ENCODE data around the gene BARX2. TPM values are rescaled to one million over a fixed set of nuclear protein-coding genes. Genes with fewer than 3 reads are reported as not detected.

BARX2 gene
- total RNA-seq, 1 experiment from 2014 or later, result 0.12 TPM

DNA sequence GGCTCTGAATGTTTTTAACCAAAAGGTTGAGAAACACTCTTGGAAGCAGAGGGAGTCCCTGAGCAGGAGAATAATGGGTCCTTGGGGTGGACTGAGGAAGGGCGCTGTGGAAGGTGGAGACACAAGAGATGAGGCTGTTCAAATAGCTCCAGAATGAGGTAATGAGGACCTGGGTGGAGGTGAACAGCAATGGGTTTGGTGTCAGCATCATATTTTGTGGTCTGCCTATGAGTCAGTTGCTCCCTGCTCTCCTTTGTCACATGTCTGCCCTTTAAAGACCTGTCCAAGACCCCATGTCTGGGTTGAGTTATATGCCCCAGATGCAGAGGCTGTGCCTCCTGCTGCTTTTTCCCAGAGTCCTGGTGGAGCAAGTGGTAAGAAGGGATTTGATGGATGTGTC is 113.6 kb downstream of the BARX2 start:
- ATAC-seq (no peak), DNase-seq (ENCODE audit: low read depth, low spot score) (no peak)
- TF ChIP-seq ZFX (IDR thresholded peaks at IDR 0.05), result no peak
- no peak for TF ChIP-seq POLR2AphosphoS5 (IDR thresholded peaks at IDR 0.05; ENCODE audit: low read depth, low read length)
- TF ChIP-seq, protein P1, sequence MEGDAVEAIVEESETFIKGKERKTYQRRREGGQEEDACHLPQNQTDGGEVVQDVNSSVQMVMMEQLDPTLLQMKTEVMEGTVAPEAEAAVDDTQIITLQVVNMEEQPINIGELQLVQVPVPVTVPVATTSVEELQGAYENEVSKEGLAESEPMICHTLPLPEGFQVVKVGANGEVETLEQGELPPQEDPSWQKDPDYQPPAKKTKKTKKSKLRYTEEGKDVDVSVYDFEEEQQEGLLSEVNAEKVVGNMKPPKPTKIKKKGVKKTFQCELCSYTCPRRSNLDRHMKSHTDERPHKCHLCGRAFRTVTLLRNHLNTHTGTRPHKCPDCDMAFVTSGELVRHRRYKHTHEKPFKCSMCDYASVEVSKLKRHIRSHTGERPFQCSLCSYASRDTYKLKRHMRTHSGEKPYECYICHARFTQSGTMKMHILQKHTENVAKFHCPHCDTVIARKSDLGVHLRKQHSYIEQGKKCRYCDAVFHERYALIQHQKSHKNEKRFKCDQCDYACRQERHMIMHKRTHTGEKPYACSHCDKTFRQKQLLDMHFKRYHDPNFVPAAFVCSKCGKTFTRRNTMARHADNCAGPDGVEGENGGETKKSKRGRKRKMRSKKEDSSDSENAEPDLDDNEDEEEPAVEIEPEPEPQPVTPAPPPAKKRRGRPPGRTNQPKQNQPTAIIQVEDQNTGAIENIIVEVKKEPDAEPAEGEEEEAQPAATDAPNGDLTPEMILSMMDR (IDR thresholded peaks at IDR 0.05 in 2 of 3, conservative IDR thresholded peaks at IDR 0.05 in 1 of 3; ENCODE audit: borderline replicate concordance in 1 of 3, insufficient read depth in 1 of 3, low read depth in 2 of 3, low read length in 2 of 3), result no peak
- TF ChIP-seq, protein P2, sequence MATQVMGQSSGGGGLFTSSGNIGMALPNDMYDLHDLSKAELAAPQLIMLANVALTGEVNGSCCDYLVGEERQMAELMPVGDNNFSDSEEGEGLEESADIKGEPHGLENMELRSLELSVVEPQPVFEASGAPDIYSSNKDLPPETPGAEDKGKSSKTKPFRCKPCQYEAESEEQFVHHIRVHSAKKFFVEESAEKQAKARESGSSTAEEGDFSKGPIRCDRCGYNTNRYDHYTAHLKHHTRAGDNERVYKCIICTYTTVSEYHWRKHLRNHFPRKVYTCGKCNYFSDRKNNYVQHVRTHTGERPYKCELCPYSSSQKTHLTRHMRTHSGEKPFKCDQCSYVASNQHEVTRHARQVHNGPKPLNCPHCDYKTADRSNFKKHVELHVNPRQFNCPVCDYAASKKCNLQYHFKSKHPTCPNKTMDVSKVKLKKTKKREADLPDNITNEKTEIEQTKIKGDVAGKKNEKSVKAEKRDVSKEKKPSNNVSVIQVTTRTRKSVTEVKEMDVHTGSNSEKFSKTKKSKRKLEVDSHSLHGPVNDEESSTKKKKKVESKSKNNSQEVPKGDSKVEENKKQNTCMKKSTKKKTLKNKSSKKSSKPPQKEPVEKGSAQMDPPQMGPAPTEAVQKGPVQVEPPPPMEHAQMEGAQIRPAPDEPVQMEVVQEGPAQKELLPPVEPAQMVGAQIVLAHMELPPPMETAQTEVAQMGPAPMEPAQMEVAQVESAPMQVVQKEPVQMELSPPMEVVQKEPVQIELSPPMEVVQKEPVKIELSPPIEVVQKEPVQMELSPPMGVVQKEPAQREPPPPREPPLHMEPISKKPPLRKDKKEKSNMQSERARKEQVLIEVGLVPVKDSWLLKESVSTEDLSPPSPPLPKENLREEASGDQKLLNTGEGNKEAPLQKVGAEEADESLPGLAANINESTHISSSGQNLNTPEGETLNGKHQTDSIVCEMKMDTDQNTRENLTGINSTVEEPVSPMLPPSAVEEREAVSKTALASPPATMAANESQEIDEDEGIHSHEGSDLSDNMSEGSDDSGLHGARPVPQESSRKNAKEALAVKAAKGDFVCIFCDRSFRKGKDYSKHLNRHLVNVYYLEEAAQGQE (IDR thresholded peaks at IDR 0.05; ENCODE audit: low read depth), result no peak
- TF ChIP-seq, protein P3, sequence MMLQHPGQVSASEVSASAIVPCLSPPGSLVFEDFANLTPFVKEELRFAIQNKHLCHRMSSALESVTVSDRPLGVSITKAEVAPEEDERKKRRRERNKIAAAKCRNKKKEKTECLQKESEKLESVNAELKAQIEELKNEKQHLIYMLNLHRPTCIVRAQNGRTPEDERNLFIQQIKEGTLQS (IDR thresholded peaks at IDR 0.05), result no peak
- no peak for TF ChIP-seq SIN3A (IDR thresholded peaks at IDR 0.05; ENCODE audit: low read depth)
- no peak for TF ChIP-seq CEBPB (IDR thresholded peaks at IDR 0.05; ENCODE audit: low read depth)
- TF ChIP-seq ZNF274 (IDR thresholded peaks at IDR 0.05; ENCODE audit: low read depth, low read length), result no peak
- TF ChIP-seq RAD21 (IDR thresholded peaks at IDR 0.05; ENCODE audit: low read depth), result no peak
- TF ChIP-seq, protein P4, sequence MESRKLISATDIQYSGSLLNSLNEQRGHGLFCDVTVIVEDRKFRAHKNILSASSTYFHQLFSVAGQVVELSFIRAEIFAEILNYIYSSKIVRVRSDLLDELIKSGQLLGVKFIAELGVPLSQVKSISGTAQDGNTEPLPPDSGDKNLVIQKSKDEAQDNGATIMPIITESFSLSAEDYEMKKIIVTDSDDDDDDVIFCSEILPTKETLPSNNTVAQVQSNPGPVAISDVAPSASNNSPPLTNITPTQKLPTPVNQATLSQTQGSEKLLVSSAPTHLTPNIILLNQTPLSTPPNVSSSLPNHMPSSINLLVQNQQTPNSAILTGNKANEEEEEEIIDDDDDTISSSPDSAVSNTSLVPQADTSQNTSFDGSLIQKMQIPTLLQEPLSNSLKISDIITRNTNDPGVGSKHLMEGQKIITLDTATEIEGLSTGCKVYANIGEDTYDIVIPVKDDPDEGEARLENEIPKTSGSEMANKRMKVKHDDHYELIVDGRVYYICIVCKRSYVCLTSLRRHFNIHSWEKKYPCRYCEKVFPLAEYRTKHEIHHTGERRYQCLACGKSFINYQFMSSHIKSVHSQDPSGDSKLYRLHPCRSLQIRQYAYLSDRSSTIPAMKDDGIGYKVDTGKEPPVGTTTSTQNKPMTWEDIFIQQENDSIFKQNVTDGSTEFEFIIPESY (IDR thresholded peaks at IDR 0.05; ENCODE audit: extremely low read depth, insufficient replicate concordance, low read length), result no peak
- no peak for TF ChIP-seq YY1 (IDR thresholded peaks at IDR 0.05; ENCODE audit: extremely low read depth, insufficient replicate concordance, low read depth, low read length)
- TF ChIP-seq TCF7L2 (IDR thresholded peaks at IDR 0.05; ENCODE audit: borderline replicate concordance, extremely low read depth, insufficient read depth, insufficient read length), result no peak
- no peak for TF ChIP-seq FOSL1 (IDR thresholded peaks at IDR 0.05; ENCODE audit: low read depth)
- TF ChIP-seq EZH2 (IDR thresholded peaks at IDR 0.05), result no peak
- TF ChIP-seq CBX3 (IDR thresholded peaks at IDR 0.05; ENCODE audit: low read depth), result no peak
- no peak for TF ChIP-seq ELF1 (IDR thresholded peaks at IDR 0.05; ENCODE audit: borderline replicate concordance, low read depth)
- TF ChIP-seq POLR2A (IDR thresholded peaks at IDR 0.05; ENCODE audit: borderline replicate concordance, extremely low read depth, insufficient read depth, insufficient read length), result no peak
- no peak for TF ChIP-seq EZH2phosphoT487 (IDR thresholded peaks at IDR 0.05; ENCODE audit: borderline replicate concordance)
- no peak for TF ChIP-seq SP1 (IDR thresholded peaks at IDR 0.05; ENCODE audit: low read depth)
- TF ChIP-seq, protein P5, sequence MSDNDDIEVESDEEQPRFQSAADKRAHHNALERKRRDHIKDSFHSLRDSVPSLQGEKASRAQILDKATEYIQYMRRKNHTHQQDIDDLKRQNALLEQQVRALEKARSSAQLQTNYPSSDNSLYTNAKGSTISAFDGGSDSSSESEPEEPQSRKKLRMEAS (IDR thresholded peaks at IDR 0.05), result no peak
- Histone ChIP-seq H2AFZ (ENCODE audit: low read depth, low read length, poor library complexity, severe bottlenecking) (no peak overlapping the region), H3K9ac (ENCODE audit: low read length) (no peak overlapping the region), H3K27me3 (ENCODE audit: insufficient read depth, low read length) (peaks cover 4% of the 10 kb centered on the region; the same call in 1 of the 2 replicates), H3K27ac (ENCODE audit: low read depth, low read length) (no peak overlapping the region), H3K36me3 (ENCODE audit: control insufficient read depth in 1 of 2, insufficient read depth in 2 of 2, low read length in 2 of 2) (no peaks in the 10 kb centered on the region), H3K4me3 (replicated peaks in 1 of 2; ENCODE audit: low read depth in 1 of 2, low read length in 2 of 2) (no peak overlapping the region), H3K4me1 (ENCODE audit: control insufficient read depth in 1 of 2, insufficient read depth in 2 of 2, low read length in 2 of 2) (no peaks in the 10 kb centered on the region), H4K20me1 (ENCODE audit: insufficient read depth) (no peaks in the 10 kb centered on the region), H3K4me2 (ENCODE audit: low read length) (no peak overlapping the region), H3K9me3 (ENCODE audit: control insufficient read depth in 1 of 2, insufficient read depth in 1 of 2, low read depth in 1 of 2, low read length in 2 of 2) (no peaks in the 10 kb centered on the region), H3K79me2 (ENCODE audit: insufficient read depth, low read length) (no peaks in the 10 kb centered on the region), H3K9me2 (ENCODE audit: insufficient read depth) (no peaks in the 10 kb centered on the region)
- no TSS peak for BruUV-seq (replicated peaks)
- intact Hi-C loops (cut with micrococcal nuclease), result no loop called here
- RAD21 ChIA-PET (ENCODE audit: low non-redundant PET in 1 of 2, low total read pairs in 2 of 2, uncharacterized antibody in 2 of 2, unreplicated experiment in 2 of 2), result no interaction called here
- POLR2A ChIA-PET, result no interaction called here
- CTCF ChIA-PET, result no interaction called here
